Spleen (tissue), 7 donors: ENCODE data around the gene GIMD1.

Source experiments
- POLR2A ChIP-seq, 3 donors: fragments of 450-650 bp; IDR thresholded peaks; one replicate each; pipeline ENCODE4 v1.5.1; 2017; ENCODE audit warnings: antibody characterized with exemption in 3 of 3, mild to moderate bottlenecking in 1 of 3
- TF ChIP-seq, protein P1 (sequence below), 11 experiments: fragments of 200-600 bp in 7 of 11; fragments of 450-650 bp in 4 of 11; sonication (generic) in 4 of 11; IDR thresholded peaks in 8 of 11; conservative IDR thresholded peaks in 3 of 11; 1 replicate in 7 of 11; 2 replicates in 4 of 11; pipeline versions ENCODE4 v1.4.0 to v1.8.0; 2016 to 2021; ENCODE audit warnings: antibody characterized with exemption in 11 of 11, inconsistent platforms in 4 of 11, mild to moderate bottlenecking in 1 of 11
- donor health status: DM: no; HTN: no; CAD: no; lungs with moderate emphysema.
- donor health status: DM: no; HTN: no; CAD: no.
- donor health status: DM: no; HTN: no; CAD: no.

DNA sequence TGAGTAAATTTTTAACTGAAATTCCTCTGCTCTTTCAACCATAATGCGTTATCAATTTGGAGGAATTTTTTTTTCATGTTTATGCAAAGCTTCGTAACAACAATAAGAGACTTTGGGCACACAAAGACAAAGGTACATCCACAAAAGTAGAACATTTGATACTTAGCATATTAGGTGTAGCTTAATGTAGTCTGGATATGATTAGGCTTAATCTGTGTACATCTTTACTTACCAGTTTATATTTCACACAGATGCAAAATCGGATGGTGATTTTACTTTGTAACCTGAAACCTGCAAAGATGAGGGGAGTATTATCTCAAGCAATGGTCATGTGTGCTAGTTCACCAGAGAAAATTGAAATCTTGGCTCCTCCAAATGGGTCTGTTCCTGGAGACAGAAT is 32.0 kb downstream of the GIMD1 start:
- TF ChIP-seq, protein P1, sequence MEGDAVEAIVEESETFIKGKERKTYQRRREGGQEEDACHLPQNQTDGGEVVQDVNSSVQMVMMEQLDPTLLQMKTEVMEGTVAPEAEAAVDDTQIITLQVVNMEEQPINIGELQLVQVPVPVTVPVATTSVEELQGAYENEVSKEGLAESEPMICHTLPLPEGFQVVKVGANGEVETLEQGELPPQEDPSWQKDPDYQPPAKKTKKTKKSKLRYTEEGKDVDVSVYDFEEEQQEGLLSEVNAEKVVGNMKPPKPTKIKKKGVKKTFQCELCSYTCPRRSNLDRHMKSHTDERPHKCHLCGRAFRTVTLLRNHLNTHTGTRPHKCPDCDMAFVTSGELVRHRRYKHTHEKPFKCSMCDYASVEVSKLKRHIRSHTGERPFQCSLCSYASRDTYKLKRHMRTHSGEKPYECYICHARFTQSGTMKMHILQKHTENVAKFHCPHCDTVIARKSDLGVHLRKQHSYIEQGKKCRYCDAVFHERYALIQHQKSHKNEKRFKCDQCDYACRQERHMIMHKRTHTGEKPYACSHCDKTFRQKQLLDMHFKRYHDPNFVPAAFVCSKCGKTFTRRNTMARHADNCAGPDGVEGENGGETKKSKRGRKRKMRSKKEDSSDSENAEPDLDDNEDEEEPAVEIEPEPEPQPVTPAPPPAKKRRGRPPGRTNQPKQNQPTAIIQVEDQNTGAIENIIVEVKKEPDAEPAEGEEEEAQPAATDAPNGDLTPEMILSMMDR (IDR thresholded peaks at IDR 0.05 in 8 of 11, conservative IDR thresholded peaks at IDR 0.05 in 3 of 11) = no peak
- no peak for TF ChIP-seq POLR2A (IDR thresholded peaks at IDR 0.05)
